Neutrophil (primary cell): ENCODE measurements around the gene SORL1-AS1.

Experiments
- H3K27ac ChIP-seq: fragments of 200-600 bp; sonication (generic); 2 replicates; pipeline ENCODE4 v1.5.1; 2016; ENCODE audit warnings: mild to moderate bottlenecking, moderate library complexity
- H3K27me3 ChIP-seq: fragments of 200-600 bp; sonication (generic); 2 replicates; pipeline ENCODE4 v1.6.0; 2016; ENCODE audit warnings: mild to moderate bottlenecking
- H3K36me3 ChIP-seq: fragments of 200-600 bp; sonication (generic); 2 replicates; pipeline ENCODE4 v1.5.1; 2017
- H3K4me1 ChIP-seq, 2 experiments: fragments of 200-600 bp in 1 of 2; sonication (generic) in 1 of 2; 1 replicate in 1 of 2; 2 replicates in 1 of 2; pipeline versions ENCODE4 v1.5.1 to v1.6.1; 2013 to 2016; ENCODE audit warnings: low read depth in 1 of 2, low read length in 1 of 2, mild to moderate bottlenecking in 1 of 2, moderate library complexity in 1 of 2; ENCODE audit not compliant: control insufficient read depth in 1 of 2, insufficient read depth in 1 of 2
- H3K4me3 ChIP-seq, 2 experiments: fragments of 200-600 bp in 1 of 2; sonication (generic) in 1 of 2; 1 replicate in 1 of 2; 2 replicates in 1 of 2; pipeline ENCODE4 v1.5.1; 2013 to 2016; ENCODE audit warnings: low read depth in 1 of 2, low read length in 1 of 2, mild to moderate bottlenecking in 1 of 2, moderate library complexity in 1 of 2
- H3K9me3 ChIP-seq: fragments of 200-600 bp; sonication (generic); 2 replicates; pipeline ENCODE4 v1.5.1; 2016
- CTCF ChIP-seq: fragments of 200-600 bp; sonication (generic); IDR thresholded peaks from 2 replicates; pipeline ENCODE4 v1.5.1; 2016; ENCODE audit warnings: antibody characterized with exemption

The SORL1-AS1 gene

GRCh38 chr11:121473064-121473777 lies 20.5 kb upstream of the SORL1-AS1 start:
- Histone ChIP-seq H3K36me3 (peaks cover 96% of the 10 kb centered on the region), H3K27ac (peak overlapping the region; percentile 30), H3K4me1 (peaks cover 64 to 71% of the 10 kb centered on the region in 2 experiments), H3K27me3 (no peaks in the 10 kb centered on the region), H3K4me3 (no peak overlapping the region), H3K9me3 (no peaks in the 10 kb centered on the region)
- TF ChIP-seq CTCF, result no peak

- Histone ChIP-seq H3K36me3 (peaks cover 87% of the 10 kb centered on the region), H3K9me3 (no peaks in the 10 kb centered on the region), H3K27ac (peak overlapping the region; percentile 75), H3K4me3 (no peak overlapping the region), H3K4me1 (peaks cover 69 to 73% of the 10 kb centered on the region in 2 experiments), H3K27me3 (no peaks in the 10 kb centered on the region)
- no peak for TF ChIP-seq CTCF
Measured at GRCh38 chr11:121472312-121472711, 19.5 kb upstream of the SORL1-AS1 start.

- H3K9me3 ChIP-seq, result no peaks in the 10 kb centered on the region
- no peak for TF ChIP-seq CTCF
- H3K36me3 ChIP-seq, result peaks cover 81% of the 10 kb centered on the region
- no peaks in the 10 kb centered on the region for H3K27me3 ChIP-seq
- H3K4me3 ChIP-seq, result no peak overlapping the region
- H3K27ac ChIP-seq, result peak overlapping the region; percentile 75
- H3K4me1 ChIP-seq, result peaks cover 71 to 72% of the 10 kb centered on the region in 2 experiments
Measured at GRCh38 chr11:121471167-121471566, 18.4 kb upstream of the SORL1-AS1 start.

- Histone ChIP-seq H3K4me3 (no peak overlapping the region), H3K9me3 (no peaks in the 10 kb centered on the region), H3K27ac (peak overlapping the region; percentile 75), H3K27me3 (no peaks in the 10 kb centered on the region), H3K36me3 (peaks cover 71% of the 10 kb centered on the region), H3K4me1 (peaks cover 77 to 80% of the 10 kb centered on the region in 2 experiments)
- no peak for TF ChIP-seq CTCF
Measured at GRCh38 chr11:121469910-121470309, 17.1 kb upstream of the SORL1-AS1 start.

- Histone ChIP-seq H3K4me1 (peaks cover 91% of the 10 kb centered on the region in 2 experiments), H3K9me3 (no peaks in the 10 kb centered on the region), H3K4me3 (peak overlapping the region in 1 of 2 experiments; percentile 24), H3K27me3 (no peaks in the 10 kb centered on the region), H3K27ac (peak overlapping the region; percentile 75), H3K36me3 (peaks cover 55% of the 10 kb centered on the region)
- no peak for TF ChIP-seq CTCF
Measured at GRCh38 chr11:121467965-121468364, 15.2 kb upstream of the SORL1-AS1 start.
